ENCODE results near the gene KRTAP12-3.
"Not testable (repeated sequence)": the region's sequence is repeated elsewhere in the genome, so short reads cannot be mapped to it uniquely, and the experiment has no call there.

Gene KRTAP12-3

GRCh38 chr21:44682580-44683151 lies 24.9 kb downstream of the KRTAP12-3 start:
- H3K27ac ChIP-seq (replicated peaks), result no peak overlapping the region
- H3K27me3 ChIP-seq (ENCODE audit: insufficient read depth, poor library complexity, severe bottlenecking), result peaks cover 6% of the 10 kb centered on the region
- DNase-seq (ENCODE audit: low read depth in 1 of 2, low spot score in 1 of 2), result no peak
- no peak overlapping the region for H3K4me3 ChIP-seq (replicated peaks; ENCODE audit: insufficient read depth, low read length)
- no peak for TF ChIP-seq POLR2AphosphoS5 (IDR thresholded peaks at IDR 0.05; ENCODE audit: low read depth)
- TF ChIP-seq REST (IDR thresholded peaks at IDR 0.05; ENCODE audit: insufficient replicate concordance, low read depth), result no peak
- no peak for TF ChIP-seq GABPA (IDR thresholded peaks at IDR 0.05; ENCODE audit: low read depth)
- TF ChIP-seq CTCF (IDR thresholded peaks at IDR 0.05; ENCODE audit: insufficient read depth, low read length), result no peak
- no peak for TF ChIP-seq SPI1 (IDR thresholded peaks at IDR 0.05; ENCODE audit: borderline replicate concordance, low read depth)

GRCh38 chr21:44684077-44684476 lies 26.3 kb downstream of the KRTAP12-3 start:
- DNase-seq (ENCODE audit: low read depth in 1 of 2, low spot score in 1 of 2), result no peak
- Histone ChIP-seq H3K4me3 (replicated peaks; ENCODE audit: insufficient read depth, low read length) (no peak overlapping the region), H3K27ac (replicated peaks) (no peak overlapping the region), H3K27me3 (ENCODE audit: insufficient read depth, poor library complexity, severe bottlenecking) (peaks cover 2% of the 10 kb centered on the region)
- no peak for TF ChIP-seq REST (IDR thresholded peaks at IDR 0.05; ENCODE audit: insufficient replicate concordance, low read depth)

GRCh38 chr21:44684483-44684882 lies 26.8 kb downstream of the KRTAP12-3 start:
- Histone ChIP-seq H3K4me3 (replicated peaks; ENCODE audit: insufficient read depth, low read length) (no peak overlapping the region), H3K27me3 (ENCODE audit: insufficient read depth, poor library complexity, severe bottlenecking) (no peaks in the 10 kb centered on the region), H3K27ac (replicated peaks) (no peak overlapping the region)
- TF ChIP-seq POLR2AphosphoS5 (IDR thresholded peaks at IDR 0.05; ENCODE audit: low read depth), result no peak
- no peak for TF ChIP-seq GABPA (IDR thresholded peaks at IDR 0.05; ENCODE audit: low read depth)
- no peak for TF ChIP-seq REST (IDR thresholded peaks at IDR 0.05; ENCODE audit: insufficient replicate concordance, low read depth)
- no peak for TF ChIP-seq CTCF (IDR thresholded peaks at IDR 0.05; ENCODE audit: insufficient read depth, low read length)
- TF ChIP-seq SPI1 (IDR thresholded peaks at IDR 0.05; ENCODE audit: borderline replicate concordance, low read depth), result no peak
- no peak for DNase-seq (ENCODE audit: low read depth in 1 of 2, low spot score in 1 of 2)

GRCh38 chr21:44685050-44685449 lies 27.3 kb downstream of the KRTAP12-3 start:
- H3K27ac ChIP-seq (replicated peaks); H3K4me3 ChIP-seq (replicated peaks; ENCODE audit: insufficient read depth, low read length); DNase-seq (ENCODE audit: low read depth in 1 of 2, low spot score in 1 of 2); H3K27me3 ChIP-seq (ENCODE audit: insufficient read depth, poor library complexity, severe bottlenecking): not testable (repeated sequence)

Measured in HL-60 (cell line).